Endothelial cell of umbilical vein (primary cell): ENCODE data around the gene TP53BP1.

Source experiments
- CTCF ChIP-seq, 2 donors: IDR thresholded peaks; 1 replicate in 1 of 2; 2 replicates in 1 of 2; pipeline ENCODE4 v1.5.1; 2011; ENCODE audit warnings: low read length in 2 of 2, mild to moderate bottlenecking in 2 of 2, moderate library complexity in 2 of 2, control low read depth in 1 of 2, inconsistent platforms in 1 of 2, low read depth in 1 of 2; ENCODE audit not compliant: insufficient read depth in 1 of 2; ENCODE audit errors: extremely low read depth in 1 of 2
- EZH2 ChIP-seq: IDR thresholded peaks from 2 replicates; pipeline ENCODE4 v1.6.1; 2012; ENCODE audit warnings: borderline replicate concordance, low read depth, mild to moderate bottlenecking, moderate library complexity, low read length, inconsistent platforms; ENCODE audit not compliant: severe bottlenecking
- GATA2 ChIP-seq: IDR thresholded peaks from 2 replicates; pipeline ENCODE4 v1.7.0; 2011; ENCODE audit warnings: low read depth, mild to moderate bottlenecking, moderate library complexity, mixed read lengths, low read length; ENCODE audit not compliant: insufficient read length, insufficient read depth
- MAX ChIP-seq: IDR thresholded peaks from 2 replicates; pipeline ENCODE4 v1.6.1; 2011; ENCODE audit not compliant: insufficient read depth, insufficient read length
- POLR2A ChIP-seq: IDR thresholded peaks from 2 replicates; pipeline ENCODE4 v1.6.1; 2012; ENCODE audit warnings: low read depth, mild to moderate bottlenecking, control low read depth, low read length

GRCh38 chr15:43436395-43436794 is 56.6 kb downstream of the TP53BP1 start:
- no peak for TF ChIP-seq MAX
- TF ChIP-seq CTCF (IDR thresholded peaks at IDR 0.05; ENCODE audit: extremely low read depth in 1 of 2, insufficient read depth in 1 of 2, low read depth in 1 of 2, low read length in 2 of 2), result no peak
- TF ChIP-seq EZH2, result no peak
- TF ChIP-seq GATA2, result no peak
- TF ChIP-seq POLR2A, result no peak
